ENCODE data around the gene TUSC2. TPM values are rescaled to one million over a fixed set of nuclear protein-coding genes. Genes with fewer than 3 reads are reported as not detected.

TUSC2 gene
- total RNA-seq, 3 donors from 2014 or later = 40.8 to 48.7 (median 48.5) TPM

DNA sequence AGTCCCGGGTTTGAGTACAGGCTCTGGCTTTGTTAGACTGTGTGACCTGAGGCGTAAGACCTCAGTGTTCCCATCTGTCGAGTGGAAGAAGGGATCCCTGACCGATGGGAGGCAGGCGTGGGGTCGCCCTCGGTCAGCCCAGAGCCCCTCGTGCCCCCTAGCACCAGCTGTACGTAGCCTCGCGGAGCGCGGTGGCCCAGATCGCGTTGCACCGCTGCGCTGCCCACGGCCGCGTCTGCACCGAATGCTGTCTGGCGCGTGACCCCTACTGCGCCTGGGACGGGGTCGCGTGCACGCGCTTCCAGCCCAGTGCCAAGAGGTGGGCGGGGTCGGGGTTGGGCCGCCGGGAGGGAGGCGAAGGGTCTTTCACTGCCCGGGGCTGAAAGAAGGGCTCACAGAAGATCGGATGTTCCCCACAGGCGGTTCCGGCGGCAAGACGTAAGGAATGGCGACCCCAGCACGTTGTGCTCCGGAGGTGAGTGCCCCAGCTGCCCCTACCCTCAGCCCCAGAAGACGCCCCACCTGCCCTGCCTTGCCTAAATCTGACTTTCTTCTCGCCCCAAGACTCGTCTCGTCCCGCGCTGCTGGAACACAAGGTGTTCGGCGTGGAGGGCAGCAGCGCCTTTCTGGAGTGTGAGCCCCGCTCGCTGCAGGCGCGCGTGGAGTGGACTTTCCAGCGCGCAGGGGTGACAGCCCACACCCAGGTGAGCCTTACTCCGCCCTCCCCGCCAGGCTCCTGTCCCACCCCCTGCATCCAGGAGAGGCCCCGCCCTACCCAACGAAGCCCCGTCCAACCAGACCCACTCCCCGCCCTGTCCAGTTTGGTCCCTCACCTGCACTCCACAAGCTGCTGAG lies 52.7 kb downstream of the TUSC2 start:
- peaks cover 31% of the 10 kb centered on the region for H3K4me1 Mint-ChIP-seq (ENCODE audit: low read depth)

More for the DNA sequence above, 52.7 kb downstream of the TUSC2 start:
- DNase-seq (no peak), ATAC-seq (no peak)
- Mint-ChIP-seq H3K27me3 (ENCODE audit: low read depth) (peaks cover 45% of the 10 kb centered on the region), H3K36me3 (ENCODE audit: insufficient read depth) (no peaks in the 10 kb centered on the region), H3K4me3 (peak overlapping the region; percentile 40), H3K9me3 (no peaks in the 10 kb centered on the region)

Other genes with a start within 250 kb of the TUSC2 start
- 100 to 1,000 TPM in 2 of 3 donors, 10 to 100 TPM in 1; 96.6 to 122 (median 112) TPM for gene RBM5, start 239.3 kb downstream of the TUSC2 start, total RNA-seq
- gene SEMA3F, start 172.9 kb downstream of the TUSC2 start, total RNA-seq = under 1 TPM; 0.19 to 0.24 (median 0.23) TPM
- gene GNAT1, start 136.6 kb downstream of the TUSC2 start, total RNA-seq = not detected
- under 1 TPM in 2 of 3 donors, not detected in 1; 0.08 to 0.52 TPM for gene SLC38A3, start 123.0 kb downstream of the TUSC2 start, total RNA-seq
- gene GNAI2, start 92.0 kb downstream of the TUSC2 start, total RNA-seq = 100 to 1,000 TPM; 160 to 175 (median 172) TPM
- gene SEMA3B, start 59.1 kb downstream of the TUSC2 start, total RNA-seq = under 1 TPM; 0.35 to 0.55 (median 0.52) TPM
- gene LSMEM2, start 49.1 kb downstream of the TUSC2 start, total RNA-seq = under 1 TPM in 1 of 3 donors, not detected in 2; 0.13 TPM
- gene IFRD2, start 35.8 kb downstream of the TUSC2 start, total RNA-seq = 100 to 1,000 TPM; 339 to 366 (median 341) TPM
- 10 to 100 TPM in 1 of 3 donors, 1 to 10 TPM in 2; 4.9 to 10.3 (median 7.2) TPM for gene HYAL3, start 28.8 kb downstream of the TUSC2 start, total RNA-seq
- 10 to 100 TPM; 17.5 to 21.7 (median 21.1) TPM for gene NAA80, start 28.8 kb downstream of the TUSC2 start, total RNA-seq
- gene HYAL1, start 24.6 kb downstream of the TUSC2 start, total RNA-seq = under 1 TPM in 2 of 3 donors, not detected in 1; 0.24 to 0.82 TPM
- 10 to 100 TPM; 17.0 to 19.5 (median 19.2) TPM for gene HYAL2, start 5.5 kb downstream of the TUSC2 start, total RNA-seq
- 10 to 100 TPM; 33.7 to 40.3 (median 37.3) TPM for gene RASSF1, start 12.6 kb upstream of the TUSC2 start, total RNA-seq
- gene ZMYND10, start 17.5 kb upstream of the TUSC2 start, total RNA-seq = 1 to 10 TPM in 1 of 3 donors, under 1 TPM in 2; 0.71 to 1.0 (median 0.96) TPM
- 10 to 100 TPM; 34.0 to 46.9 (median 37.0) TPM for gene NPRL2, start 22.6 kb upstream of the TUSC2 start, total RNA-seq
- 10 to 100 TPM; 31.8 to 35.3 (median 33.1) TPM for gene CYB561D2, start 22.6 kb upstream of the TUSC2 start, total RNA-seq
- 10 to 100 TPM; 25.2 to 27.4 (median 25.4) TPM for gene TMEM115, start 31.3 kb upstream of the TUSC2 start, total RNA-seq
- gene CACNA2D2, start 175.4 kb upstream of the TUSC2 start, total RNA-seq = under 1 TPM; 0.35 to 0.90 (median 0.58) TPM
- 10 to 100 TPM in 1 of 3 donors, 1 to 10 TPM in 2; 6.7 to 11.2 (median 9.0) TPM for gene C3orf18, start 239.5 kb upstream of the TUSC2 start, total RNA-seq
- gene HEMK1, start 241.3 kb upstream of the TUSC2 start, total RNA-seq = 10 to 100 TPM; 26.8 to 31.1 (median 27.4) TPM